ENCODE measurements around the gene BHLHE23. TPM values are rescaled to one million over a fixed set of nuclear protein-coding genes. Genes with fewer than 3 reads are reported as not detected.

BHLHE23 gene
- total and polyA plus RNA-seq, 3 donors from 2014 or later, result 5.3 to 6.6 TPM; not detected in 1

DNA sequence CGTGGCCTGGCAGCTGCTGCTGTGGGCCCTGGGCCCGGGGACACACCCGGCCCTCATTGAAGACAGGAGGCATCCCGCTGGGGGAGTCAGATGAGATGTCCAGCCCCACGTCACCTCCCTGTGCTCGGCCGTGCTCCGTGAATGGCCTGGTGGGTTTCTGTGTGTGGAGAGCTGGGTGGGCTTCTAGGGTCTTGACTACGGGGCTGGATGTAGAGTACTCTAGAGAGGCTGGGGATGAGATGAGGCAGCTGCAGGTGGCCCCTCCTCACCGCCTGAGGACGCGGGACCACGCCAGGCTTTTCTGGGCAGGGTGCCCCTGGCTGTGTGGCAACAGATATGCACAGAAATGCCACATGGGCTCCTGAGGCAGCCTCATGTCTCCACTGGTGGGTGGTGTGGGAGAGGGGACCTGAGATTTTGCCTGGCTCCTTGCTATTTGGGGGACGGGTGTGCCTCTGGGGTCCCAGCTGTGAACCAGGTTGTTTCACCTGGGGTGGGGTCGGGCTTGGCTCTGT is 8.4 kb upstream of the BHLHE23 start:
- TF ChIP-seq, protein P1, sequence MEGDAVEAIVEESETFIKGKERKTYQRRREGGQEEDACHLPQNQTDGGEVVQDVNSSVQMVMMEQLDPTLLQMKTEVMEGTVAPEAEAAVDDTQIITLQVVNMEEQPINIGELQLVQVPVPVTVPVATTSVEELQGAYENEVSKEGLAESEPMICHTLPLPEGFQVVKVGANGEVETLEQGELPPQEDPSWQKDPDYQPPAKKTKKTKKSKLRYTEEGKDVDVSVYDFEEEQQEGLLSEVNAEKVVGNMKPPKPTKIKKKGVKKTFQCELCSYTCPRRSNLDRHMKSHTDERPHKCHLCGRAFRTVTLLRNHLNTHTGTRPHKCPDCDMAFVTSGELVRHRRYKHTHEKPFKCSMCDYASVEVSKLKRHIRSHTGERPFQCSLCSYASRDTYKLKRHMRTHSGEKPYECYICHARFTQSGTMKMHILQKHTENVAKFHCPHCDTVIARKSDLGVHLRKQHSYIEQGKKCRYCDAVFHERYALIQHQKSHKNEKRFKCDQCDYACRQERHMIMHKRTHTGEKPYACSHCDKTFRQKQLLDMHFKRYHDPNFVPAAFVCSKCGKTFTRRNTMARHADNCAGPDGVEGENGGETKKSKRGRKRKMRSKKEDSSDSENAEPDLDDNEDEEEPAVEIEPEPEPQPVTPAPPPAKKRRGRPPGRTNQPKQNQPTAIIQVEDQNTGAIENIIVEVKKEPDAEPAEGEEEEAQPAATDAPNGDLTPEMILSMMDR (IDR thresholded peaks at IDR 0.05), result no peak
- no peak for TF ChIP-seq POLR2A (IDR thresholded peaks at IDR 0.05)
- Histone ChIP-seq H3K27me3 (no peaks in the 10 kb centered on the region), H3K27ac (no peak overlapping the region), H3K9me3 (no peaks in the 10 kb centered on the region), H3K4me3 (no peak overlapping the region), H3K36me3 (ENCODE audit: low read depth, missing control alignments) (no peaks in the 10 kb centered on the region), H3K4me1 (no peaks in the 10 kb centered on the region)
- DNase-seq, result no peak
- WGBS, 2 donors, result 65 to 75% methylated on average over 4 to 14 of the region's 15 CpGs
- intact Hi-C loops (cut with DNase I; ENCODE audit: low total_unique reads), result no loop called here

DNA sequence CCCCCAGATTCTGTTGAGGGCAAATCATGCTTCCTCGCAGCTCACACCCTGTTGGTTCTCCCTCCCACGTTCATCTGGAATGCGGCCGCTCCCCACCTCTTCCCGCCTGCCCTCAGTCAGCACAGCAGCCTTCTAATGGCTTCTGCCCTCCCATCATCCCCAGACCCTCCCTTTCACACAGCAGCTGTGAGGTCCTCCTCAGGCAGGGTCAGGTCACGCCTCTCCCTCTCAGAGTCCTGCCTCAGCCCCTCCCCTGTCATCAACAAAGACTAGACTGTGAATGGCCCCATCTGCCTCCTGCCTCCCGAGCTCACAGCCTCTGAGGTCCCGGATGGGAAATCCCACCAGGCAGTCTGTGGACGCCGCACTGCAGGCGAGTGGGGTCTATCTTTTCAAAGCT is 7.9 kb upstream of the BHLHE23 start:
- H3K27ac ChIP-seq, result no peak overlapping the region

DNA sequence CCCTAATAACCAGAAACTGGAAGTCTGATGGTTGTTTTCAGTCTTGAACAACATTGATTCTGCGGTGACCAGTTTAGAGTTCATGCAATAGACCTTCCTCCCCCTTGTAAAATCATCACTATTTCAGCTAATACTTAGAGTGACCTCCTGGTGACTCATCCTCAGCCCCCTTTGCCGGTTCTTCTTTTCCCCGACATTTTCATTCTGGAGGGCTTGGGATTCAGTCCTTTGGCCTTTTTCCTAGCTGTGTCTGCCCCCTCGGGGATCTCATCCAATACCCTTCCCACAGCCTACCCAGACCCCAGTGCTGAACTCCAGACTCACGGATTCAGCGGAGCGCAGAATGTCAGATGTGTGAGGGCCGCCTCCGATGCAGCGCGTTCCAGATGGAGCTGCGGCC is 7.5 kb upstream of the BHLHE23 start:
- no peak for TF ChIP-seq POLR2A (IDR thresholded peaks at IDR 0.05)
- TF ChIP-seq, protein P1 (IDR thresholded peaks at IDR 0.05), result no peak
- no peaks in the 10 kb centered on the region for H3K36me3 ChIP-seq (ENCODE audit: low read depth, missing control alignments)
- H3K4me1 ChIP-seq, result no peaks in the 10 kb centered on the region
- WGBS, 2 donors, result 30 to 51% methylated on average over 12 of the region's 12 CpGs
- no peaks in the 10 kb centered on the region for H3K27me3 ChIP-seq
- no peak overlapping the region for H3K27ac ChIP-seq
- no peak for DNase-seq
- no peak overlapping the region for H3K4me3 ChIP-seq
- H3K9me3 ChIP-seq, result no peaks in the 10 kb centered on the region
- intact Hi-C loops (cut with DNase I; ENCODE audit: low total_unique reads), result no loop called here

More for the DNA sequence above, 7.9 kb upstream of the BHLHE23 start:
- H3K9me3 ChIP-seq, result no peaks in the 10 kb centered on the region
- WGBS, 2 donors, result 30 to 35% methylated on average over 8 of the region's 11 CpGs
- DNase-seq, result no peak
- H3K4me3 ChIP-seq, result no peak overlapping the region
- intact Hi-C loops (cut with DNase I; ENCODE audit: low total_unique reads), result no loop called here
- H3K36me3 ChIP-seq (ENCODE audit: low read depth, missing control alignments), result no peaks in the 10 kb centered on the region
- no peaks in the 10 kb centered on the region for H3K27me3 ChIP-seq
- TF ChIP-seq, protein P1 (IDR thresholded peaks at IDR 0.05), result no peak
- no peak for TF ChIP-seq POLR2A (IDR thresholded peaks at IDR 0.05)
- H3K4me1 ChIP-seq, result no peaks in the 10 kb centered on the region

DNA sequence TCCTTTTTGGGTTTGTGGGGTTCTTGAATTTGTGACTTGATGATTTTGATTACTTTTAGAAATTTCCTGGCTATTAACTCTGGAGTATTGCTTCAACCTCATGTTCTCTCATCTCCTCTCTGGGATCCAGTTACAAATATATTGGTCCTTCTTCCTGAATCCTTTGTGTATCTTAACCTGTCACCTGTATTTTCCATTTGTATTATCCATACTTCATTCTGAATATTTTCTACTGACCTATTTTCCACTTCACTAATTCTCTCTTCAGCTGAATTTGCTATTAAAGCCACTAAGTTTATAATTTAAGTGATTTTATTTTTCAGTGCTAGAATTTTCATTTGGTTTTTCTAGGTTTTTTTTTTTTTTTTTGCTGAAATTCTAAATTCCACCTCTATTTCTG is 6.4 kb upstream of the BHLHE23 start:
- no peaks in the 10 kb centered on the region for H3K27me3 ChIP-seq
- no peaks in the 10 kb centered on the region for H3K36me3 ChIP-seq (ENCODE audit: low read depth, missing control alignments)
- no peaks in the 10 kb centered on the region for H3K4me1 ChIP-seq
- no peaks in the 10 kb centered on the region for H3K9me3 ChIP-seq
- no peak for TF ChIP-seq POLR2A (IDR thresholded peaks at IDR 0.05)
- TF ChIP-seq, protein P1 (IDR thresholded peaks at IDR 0.05), result no peak
- H3K4me3 ChIP-seq, result no peak overlapping the region
- no peak overlapping the region for H3K27ac ChIP-seq
- intact Hi-C loops (cut with DNase I; ENCODE audit: low total_unique reads), result no loop called here
- no peak for DNase-seq

DNA sequence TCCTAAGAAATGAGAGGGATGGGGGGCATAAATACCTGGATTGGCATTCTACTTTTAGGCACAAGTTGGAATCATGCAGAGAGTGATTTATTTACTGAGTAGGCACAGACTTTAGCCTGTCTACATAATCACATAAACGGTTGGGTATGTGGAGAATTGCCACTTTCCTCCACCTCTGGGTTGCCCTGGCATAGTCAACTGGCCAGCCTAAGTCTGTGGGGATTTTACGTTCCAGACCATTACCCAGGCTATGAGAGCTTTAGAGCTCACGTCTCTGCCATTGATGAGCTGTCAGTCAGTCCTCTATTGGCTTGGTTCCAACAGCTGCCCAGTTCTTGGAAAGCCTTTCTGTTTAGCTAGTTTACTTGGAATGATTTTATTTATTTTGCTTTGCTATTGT is 5.0 kb upstream of the BHLHE23 start:
- no peak for TF ChIP-seq POLR2A (IDR thresholded peaks at IDR 0.05)
- TF ChIP-seq, protein P1 (IDR thresholded peaks at IDR 0.05), result no peak
- no peaks in the 10 kb centered on the region for H3K27me3 ChIP-seq
- H3K9me3 ChIP-seq, result no peaks in the 10 kb centered on the region
- no peak for DNase-seq
- 53 to 78% methylated on average over 3 of the region's 3 CpGs for WGBS, 2 donors
- no peak overlapping the region for H3K4me3 ChIP-seq
- H3K27ac ChIP-seq, result no peak overlapping the region
- H3K36me3 ChIP-seq (ENCODE audit: low read depth, missing control alignments), result no peaks in the 10 kb centered on the region
- intact Hi-C loops (cut with DNase I; ENCODE audit: low total_unique reads), result no loop called here
- no peaks in the 10 kb centered on the region for H3K4me1 ChIP-seq
